B cell (primary cell): ENCODE data around the gene NLRP9.

Experiments used
- CTCF ChIP-seq: fragments of 200-600 bp; IDR thresholded peaks from one replicate; pipeline ENCODE4 v1.8.0; 2022; ENCODE audit warnings: antibody characterized with exemption, mild to moderate bottlenecking
- EZH2 ChIP-seq: IDR thresholded peaks from 2 replicates; pipeline ENCODE4 v1.6.1; 2012; ENCODE audit warnings: borderline replicate concordance, low read depth, mild to moderate bottlenecking, moderate library complexity, low read length; ENCODE audit not compliant: insufficient read depth, poor library complexity, severe bottlenecking

GRCh38 chr19:55676889-55677505 is 61.2 kb downstream of the NLRP9 start:
- TF ChIP-seq CTCF (no peak), EZH2 (no peak)
